Activated naive CD4-positive, alpha-beta T cell treated with anti-CD3 and anti-CD28 coated beads, Interleukin-2, amount 50 U/mL, for 72 hours (primary cell): ENCODE data around the gene TMEM39B. TPM values are rescaled to one million over a fixed set of nuclear protein-coding genes. Genes with fewer than 3 reads are reported as not detected.
"Not testable (repeated sequence)": the region's sequence is repeated elsewhere in the genome, so short reads cannot be mapped to it uniquely, and the experiment has no call there.

Experiments used
- ATAC-seq, 2 donors: fragments of 150-1000 bp; cut with Tn5 transposase; 2 replicates each; pipeline ENCODE4 v1.10.0; 2021; ENCODE audit warnings: mild to moderate bottlenecking in 2 of 2, moderate library complexity in 2 of 2
- DNase-seq, 2 donors: peaks; one replicate each; pipeline ENCODE4 v3.0.0; 2021 to 2022; ENCODE audit warnings: low spot score in 2 of 2
- H3K27ac Mint-ChIP-seq, 2 donors: one replicate each; pipeline ENCODE4 v1.8.0; 2022; ENCODE audit warnings: mild to moderate bottlenecking in 2 of 2, mixed read lengths in 2 of 2
- H3K36me3 Mint-ChIP-seq, 2 donors: one replicate each; pipeline ENCODE4 v1.8.0; 2022; ENCODE audit warnings: mixed read lengths in 2 of 2
- H3K9me3 Mint-ChIP-seq, 2 donors: one replicate each; pipeline ENCODE4 v1.8.0; 2022; ENCODE audit warnings: mixed read lengths in 2 of 2
- total RNA-seq, 2 donors: library from RNA; stranded (reverse); gene quantifications; one replicate each; pipeline ENCODE4 v1.2.3, GENCODE V29; 2022

The TMEM39B gene
- total RNA-seq, 2 donors from 2014 or later: 20.3 to 35.0 TPM

DNA sequence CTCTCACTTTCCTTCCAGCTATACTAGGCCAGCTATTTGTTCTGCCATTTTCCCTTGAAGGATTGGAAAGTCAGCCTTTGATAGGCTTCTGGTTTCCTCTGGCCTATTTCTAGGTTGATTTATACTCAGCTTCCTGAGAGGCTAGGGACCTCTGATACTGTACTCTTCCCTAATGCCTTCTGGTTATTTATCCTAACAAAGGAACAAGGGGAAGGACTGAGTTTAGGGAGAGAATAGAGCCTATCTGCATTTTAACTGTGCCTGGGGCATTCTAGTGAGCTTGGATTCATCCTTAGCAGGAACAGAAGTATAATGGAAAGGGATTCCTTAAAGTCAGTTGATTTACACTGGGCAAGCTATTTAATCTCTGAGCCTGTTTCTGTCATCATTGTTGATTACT is 11.8 kb upstream of the TMEM39B start:
- Mint-ChIP-seq H3K27ac (peak overlapping the region; percentile 40 to 66), H3K36me3 (peaks cover 0 to 14% of the 10 kb centered on the region in 2 donors), H3K9me3 (no peaks in the 10 kb centered on the region)
- ATAC-seq: no peak
- no peak for DNase-seq

DNA sequence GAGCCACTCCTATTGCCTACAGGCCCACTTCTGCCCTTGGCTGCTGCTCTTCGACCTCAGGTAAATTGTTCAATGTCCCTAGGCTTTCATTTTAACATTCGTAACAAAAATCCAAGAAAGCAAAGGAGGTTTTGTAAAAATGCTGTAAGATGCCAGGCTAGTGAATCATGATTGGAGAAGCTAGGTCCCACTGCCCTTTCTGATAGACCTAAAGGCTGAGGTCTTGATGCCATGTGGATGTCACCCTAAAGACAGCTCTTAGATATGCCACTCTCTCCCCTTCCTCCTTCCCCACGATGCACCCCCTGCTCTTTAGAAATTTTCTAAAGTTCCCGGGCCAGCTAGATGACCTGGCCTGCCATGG is 9.9 kb upstream of the TMEM39B start:
- no peak for ATAC-seq
- no peaks in the 10 kb centered on the region for H3K9me3 Mint-ChIP-seq
- peaks cover 0 to 13% of the 10 kb centered on the region in 2 donors for H3K36me3 Mint-ChIP-seq
- peak overlapping the region; percentile 37 to 70 for H3K27ac Mint-ChIP-seq
- DNase-seq: no peak

DNA sequence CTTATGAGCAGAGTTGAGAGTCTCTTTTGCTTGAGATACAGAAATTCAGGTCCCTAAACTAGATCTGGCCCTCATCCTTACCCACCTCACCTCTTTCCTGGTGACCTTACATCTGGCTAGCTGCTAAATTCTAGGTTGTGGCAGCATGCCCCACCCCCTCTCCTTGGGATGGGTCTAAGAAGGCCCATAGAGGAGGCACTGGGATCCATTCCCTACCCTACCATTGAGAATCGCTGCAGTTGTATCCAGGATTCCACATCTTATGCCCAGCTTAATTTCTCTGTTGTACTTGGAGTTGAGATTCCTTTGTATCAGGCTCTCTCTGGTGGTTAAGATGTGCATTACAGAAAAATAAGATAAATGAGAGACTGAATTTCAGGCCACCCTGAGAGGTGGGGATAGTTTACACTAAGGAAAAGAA is 9.5 kb upstream of the TMEM39B start:
- no peak for DNase-seq
- Mint-ChIP-seq H3K36me3 (peaks cover 0 to 12% of the 10 kb centered on the region in 2 donors), H3K9me3 (no peaks in the 10 kb centered on the region), H3K27ac (peak overlapping the region; percentile 37 to 45)
- peak; percentile 21 to 36 for ATAC-seq

DNA sequence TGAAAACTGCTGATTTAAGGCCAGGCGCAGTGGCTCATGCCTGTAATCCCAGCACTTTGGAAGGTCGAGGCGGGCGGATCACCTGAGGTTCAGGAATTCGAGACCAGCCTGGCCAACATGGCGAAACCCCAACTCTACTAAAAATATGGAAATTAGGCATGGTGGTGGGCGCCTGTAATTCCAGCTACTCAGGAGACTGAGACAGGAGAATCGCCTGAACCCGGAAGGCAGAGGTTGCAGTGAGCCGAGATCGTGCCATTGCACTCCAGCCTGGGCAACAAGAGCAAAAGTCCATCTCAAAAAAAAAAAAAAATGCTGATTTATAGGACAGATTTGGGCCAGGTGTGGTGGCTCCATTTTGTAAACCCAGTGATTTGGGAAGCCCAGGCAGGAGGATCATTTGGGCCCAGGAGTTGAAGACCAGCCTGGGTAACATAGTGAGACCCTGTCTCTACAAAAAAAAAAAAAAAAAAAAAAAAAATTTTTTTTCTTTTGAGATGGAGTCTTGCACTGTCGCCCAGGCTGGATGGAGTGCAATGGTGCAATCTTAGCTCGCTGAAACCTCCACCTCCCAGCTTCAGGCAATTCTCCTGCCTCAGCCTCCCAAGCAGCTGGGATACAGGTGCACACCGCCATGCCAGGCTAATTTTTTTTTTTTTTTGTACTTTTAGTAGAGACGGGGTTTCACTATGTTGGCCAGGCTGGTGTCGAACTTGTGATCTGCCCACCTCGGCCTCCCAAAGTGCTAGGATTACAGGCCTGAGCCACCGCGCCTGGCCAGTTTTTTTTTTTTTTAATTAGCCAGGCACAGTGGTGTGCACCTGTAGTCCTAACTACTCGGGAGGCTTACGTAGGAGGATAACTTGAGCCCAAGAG is 6.9 kb upstream of the TMEM39B start:
- not testable (repeated sequence) for H3K27ac Mint-ChIP-seq

DNA sequence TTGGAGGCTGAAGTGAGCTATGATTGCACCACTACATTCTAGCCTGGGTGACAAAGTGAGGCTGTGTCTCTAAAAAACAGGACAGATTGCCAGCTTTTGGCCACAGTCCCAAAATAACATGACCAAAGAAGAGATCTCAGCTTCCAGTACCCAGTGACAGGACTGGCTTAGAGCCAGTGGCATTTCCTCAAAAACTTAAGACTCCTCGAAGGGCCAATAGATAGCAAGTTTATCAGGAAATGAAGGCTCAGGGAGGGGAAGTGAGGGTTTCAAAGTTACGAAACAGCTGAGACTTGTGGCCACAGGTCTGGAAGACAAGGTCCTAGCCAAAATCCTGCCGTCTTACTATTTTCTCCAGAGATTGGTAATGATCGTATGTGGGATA is 6.3 kb upstream of the TMEM39B start:
- Mint-ChIP-seq H3K9me3 (no peaks in the 10 kb centered on the region), H3K36me3 (no peaks in the 10 kb centered on the region), H3K27ac (peak overlapping the region in 1 of 2 donors; percentile 69)
- DNase-seq: no peak
- peak; percentile 25 to 77 for ATAC-seq

More for the DNA sequence above, 6.9 kb upstream of the TMEM39B start:
- DNase-seq, H3K36me3 Mint-ChIP-seq, ATAC-seq, H3K9me3 Mint-ChIP-seq: not testable (repeated sequence)

DNA sequence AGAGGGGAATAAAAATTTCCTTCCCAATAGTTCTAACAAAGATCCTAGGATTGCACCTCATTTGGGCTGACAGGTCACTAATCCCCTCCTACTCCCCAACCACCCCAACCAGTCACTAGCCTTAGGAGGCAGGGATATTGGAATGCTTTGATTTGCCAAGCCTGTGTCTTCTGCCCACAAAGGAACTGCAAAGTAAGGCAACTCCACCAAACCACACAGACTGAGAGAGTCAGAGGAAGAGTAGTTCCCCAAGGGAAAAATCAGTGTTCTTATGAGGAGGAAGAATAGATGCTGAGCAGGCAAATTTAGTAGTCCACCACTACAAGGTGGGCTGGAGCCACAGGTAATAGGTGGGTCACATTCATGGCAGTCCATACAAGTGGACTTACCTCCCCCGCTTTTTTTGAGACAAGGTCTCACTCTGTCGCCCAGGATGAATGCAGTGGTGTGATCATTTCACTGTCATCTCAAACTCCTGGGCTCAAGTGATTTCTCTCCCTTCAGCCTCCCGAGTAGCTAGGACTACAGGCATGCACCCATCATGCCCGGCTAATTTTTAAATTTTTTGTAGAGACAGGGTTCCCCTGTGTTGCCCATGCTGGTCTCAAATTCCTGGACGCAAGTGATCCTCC is 3.7 kb upstream of the TMEM39B start:
- H3K36me3 Mint-ChIP-seq: peaks cover 5 to 6% of the 10 kb centered on the region in 2 donors
- no peak for ATAC-seq
- H3K27ac Mint-ChIP-seq: peak overlapping the region in 1 of 2 donors; percentile 75
- no peak for DNase-seq
- H3K9me3 Mint-ChIP-seq: no peaks in the 10 kb centered on the region

GRCh38 chr1:32071758-32072621 is 749 bp upstream of the TMEM39B start:
- no peaks in the 10 kb centered on the region for H3K9me3 Mint-ChIP-seq
- DNase-seq (no peak), ATAC-seq (peak in 1 of 2 donors; percentile 69)
- peaks cover 5 to 7% of the 10 kb centered on the region in 2 donors for H3K36me3 Mint-ChIP-seq
- peak overlapping the region; percentile 84 to 95 for H3K27ac Mint-ChIP-seq

DNA sequence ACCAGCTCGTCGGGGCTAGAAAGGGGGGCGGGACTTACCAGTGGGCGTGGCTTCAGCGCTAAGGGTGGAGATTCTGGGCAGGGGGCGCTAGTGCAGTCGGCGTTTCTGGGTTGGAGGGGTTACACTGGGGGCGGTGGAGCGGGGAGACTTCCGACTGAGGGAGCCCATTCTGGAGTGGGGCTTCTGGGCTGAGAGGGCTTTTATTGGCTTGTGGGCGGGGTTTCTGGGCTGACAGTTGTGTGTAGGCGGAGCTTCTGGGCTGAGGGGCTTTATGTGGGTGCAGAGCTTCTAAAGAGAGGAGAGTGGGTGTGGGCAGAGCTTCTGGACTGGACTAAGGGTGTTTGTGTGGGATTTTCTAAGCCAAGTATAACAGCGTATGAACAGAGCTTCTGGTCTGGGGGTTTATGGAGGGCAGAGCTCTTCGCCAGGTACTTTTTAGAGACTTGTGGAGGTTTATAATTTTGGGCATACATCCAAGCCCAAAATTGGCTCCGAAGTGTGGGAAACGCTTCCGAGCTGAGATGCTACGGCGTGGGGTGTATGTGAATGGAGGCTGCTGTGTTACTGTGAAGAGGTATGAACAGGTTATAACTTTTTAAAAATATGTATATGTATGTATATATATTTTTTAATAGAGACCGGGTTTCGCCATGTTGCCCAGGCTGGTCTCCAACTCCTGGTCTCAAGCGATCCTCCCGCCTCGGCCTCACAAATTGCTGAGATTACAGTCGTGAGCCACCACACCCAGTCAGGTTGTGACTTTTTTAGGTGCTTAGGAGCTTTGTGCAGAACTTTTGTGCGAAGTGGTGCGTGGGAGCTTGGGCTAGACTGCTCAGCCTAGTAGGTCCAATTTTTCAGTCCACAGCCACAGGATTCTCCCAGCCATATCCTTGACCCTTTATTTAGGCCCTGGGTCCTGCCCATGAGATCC is 825 bp downstream of the TMEM39B start:
- DNase-seq: no peak
- Mint-ChIP-seq H3K36me3 (peaks cover 13 to 15% of the 10 kb centered on the region in 2 donors), H3K27ac (peak overlapping the region; percentile 89 to 95), H3K9me3 (no peaks in the 10 kb centered on the region)
- ATAC-seq: no peak

DNA sequence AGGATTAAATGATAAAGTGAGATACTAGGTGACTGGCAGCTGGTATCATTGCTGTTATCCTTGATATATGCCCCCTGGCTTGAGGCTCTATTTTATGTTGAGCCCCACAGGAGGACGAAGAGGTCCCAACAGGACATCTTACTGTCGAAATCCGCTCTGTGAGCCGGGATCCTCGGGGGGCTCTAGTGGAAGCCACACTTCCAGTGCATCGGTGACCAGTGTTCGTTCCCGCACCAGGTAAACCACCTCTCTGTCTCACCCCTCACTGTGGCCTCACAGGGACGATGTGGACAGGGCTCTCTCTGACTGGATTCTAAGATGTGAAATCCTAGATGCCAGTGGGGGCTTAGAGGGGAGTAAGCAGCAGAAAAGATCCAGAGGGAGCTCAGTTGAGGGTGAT is 2.1 kb downstream of the TMEM39B start:
- H3K9me3 Mint-ChIP-seq: no peaks in the 10 kb centered on the region
- ATAC-seq (no peak), DNase-seq (no peak)
- peaks cover 13 to 15% of the 10 kb centered on the region in 2 donors for H3K36me3 Mint-ChIP-seq
- peak overlapping the region in 1 of 2 donors; percentile 44 for H3K27ac Mint-ChIP-seq

DNA sequence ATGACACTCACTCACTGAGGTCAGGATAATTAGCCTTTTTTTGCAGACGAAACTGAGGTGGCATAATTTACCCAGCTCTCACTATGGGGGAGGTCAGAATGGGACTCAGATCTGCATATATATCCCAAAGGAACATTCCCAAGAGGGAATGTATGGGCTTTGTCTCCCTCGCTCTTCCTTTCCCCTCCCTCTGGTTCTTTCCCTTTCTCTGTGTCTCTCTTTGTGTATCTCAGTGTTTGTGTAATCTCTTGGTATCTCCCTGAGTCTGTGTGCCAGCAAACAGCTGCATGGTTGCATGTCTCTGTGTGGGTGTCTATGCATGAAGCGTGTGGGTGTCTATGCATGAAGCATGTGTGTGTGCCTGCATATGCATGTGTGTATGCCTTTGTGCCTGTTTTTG is 4.7 kb downstream of the TMEM39B start:
- DNase-seq (no peak), ATAC-seq (no peak)
- peaks cover 8 to 27% of the 10 kb centered on the region in 2 donors for H3K36me3 Mint-ChIP-seq
- no peaks in the 10 kb centered on the region for H3K9me3 Mint-ChIP-seq
- peak overlapping the region; percentile 62 to 85 for H3K27ac Mint-ChIP-seq

DNA sequence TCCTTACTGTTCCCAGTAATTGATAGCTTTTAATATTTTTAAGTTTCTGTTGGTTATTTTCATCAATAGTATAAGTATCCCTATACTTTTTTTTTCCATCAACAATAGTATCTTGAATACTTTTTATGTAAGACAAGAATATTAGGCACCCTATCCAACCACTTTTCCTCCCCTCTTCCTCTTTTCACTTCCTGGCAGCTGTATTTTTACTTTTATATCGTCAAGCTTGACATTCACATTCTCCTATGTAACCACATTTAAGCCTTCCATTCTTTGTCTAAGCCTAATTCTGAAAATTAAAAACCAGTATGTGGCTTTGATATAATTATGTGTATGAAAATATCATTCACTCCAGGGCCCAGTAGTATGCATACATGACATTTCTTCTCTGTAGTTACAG is 9.3 kb downstream of the TMEM39B start:
- ATAC-seq: no peak
- no peak for DNase-seq
- peaks cover 8 to 27% of the 10 kb centered on the region in 2 donors for H3K36me3 Mint-ChIP-seq
- H3K27ac Mint-ChIP-seq: no peak overlapping the region
- H3K9me3 Mint-ChIP-seq: no peaks in the 10 kb centered on the region

- not testable (repeated sequence) for DNase-seq, ATAC-seq, H3K9me3 Mint-ChIP-seq
- Mint-ChIP-seq H3K27ac (peak overlapping the region in 1 of 2 donors; percentile 70), H3K36me3 (peaks cover 0 to 14% of the 10 kb centered on the region in 2 donors)
Measured at GRCh38 chr1:32086381-32086780, 13.6 kb downstream of the TMEM39B start.

- ATAC-seq (no peak), DNase-seq (no peak)
- Mint-ChIP-seq H3K9me3 (no peaks in the 10 kb centered on the region), H3K36me3 (no peaks in the 10 kb centered on the region), H3K27ac (no peak overlapping the region)
Measured at GRCh38 chr1:32091176-32091575, 18.4 kb downstream of the TMEM39B start.

- Mint-ChIP-seq H3K27ac (no peak overlapping the region), H3K9me3 (no peaks in the 10 kb centered on the region), H3K36me3 (no peaks in the 10 kb centered on the region)
- DNase-seq: no peak
- no peak for ATAC-seq
Measured at GRCh38 chr1:32091591-32091990, 18.9 kb downstream of the TMEM39B start.

DNA sequence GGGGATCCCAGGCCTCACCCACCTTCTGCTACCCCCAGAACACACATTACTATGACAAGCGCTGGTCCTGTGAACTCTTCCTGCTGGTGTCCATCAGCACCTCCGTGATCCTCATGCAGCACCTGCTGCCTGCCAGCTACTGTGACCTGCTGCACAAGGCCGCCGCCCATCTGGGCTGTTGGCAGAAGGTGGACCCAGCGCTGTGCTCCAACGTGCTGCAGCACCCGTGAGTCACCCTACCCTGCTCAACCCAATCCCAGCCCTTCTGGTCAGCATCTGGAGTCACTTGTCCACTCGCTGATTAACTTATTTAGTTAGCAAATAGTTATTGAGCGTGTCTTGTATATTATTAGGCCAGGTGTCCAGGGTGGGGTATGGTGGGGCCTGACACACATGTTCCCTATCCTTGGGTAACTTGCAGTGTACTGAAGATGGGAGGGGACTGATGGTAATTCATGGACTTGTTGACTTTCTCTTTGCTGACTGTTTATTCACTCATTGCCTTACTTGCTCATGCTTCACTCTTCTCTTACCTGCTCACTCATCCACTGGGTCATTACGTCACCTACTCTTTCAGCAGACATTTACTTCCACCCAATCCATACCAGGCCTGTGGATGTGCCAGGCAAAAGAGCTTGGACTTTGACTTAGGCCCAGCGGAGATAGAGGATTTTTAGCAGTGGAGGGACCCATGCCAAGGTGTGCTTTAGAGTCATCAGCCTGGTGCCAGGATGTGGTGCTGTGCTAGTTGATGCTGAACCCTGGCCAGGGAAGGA is 22.2 kb downstream of the TMEM39B start:
- no peaks in the 10 kb centered on the region for H3K9me3 Mint-ChIP-seq
- no peaks in the 10 kb centered on the region for H3K36me3 Mint-ChIP-seq
- ATAC-seq (no peak), DNase-seq (no peak)
- H3K27ac Mint-ChIP-seq: no peak overlapping the region
